LNCAP (cell line): ENCODE data around the gene ADIPOR2.

ENCODE experiments used
- TF ChIP-seq, protein P1 (sequence below): fragments of 450-650 bp; IDR thresholded peaks from 2 replicates; pipeline ENCODE4 v1.5.1; 2017; ENCODE audit warnings: mild to moderate bottlenecking

The ADIPOR2 gene

DNA sequence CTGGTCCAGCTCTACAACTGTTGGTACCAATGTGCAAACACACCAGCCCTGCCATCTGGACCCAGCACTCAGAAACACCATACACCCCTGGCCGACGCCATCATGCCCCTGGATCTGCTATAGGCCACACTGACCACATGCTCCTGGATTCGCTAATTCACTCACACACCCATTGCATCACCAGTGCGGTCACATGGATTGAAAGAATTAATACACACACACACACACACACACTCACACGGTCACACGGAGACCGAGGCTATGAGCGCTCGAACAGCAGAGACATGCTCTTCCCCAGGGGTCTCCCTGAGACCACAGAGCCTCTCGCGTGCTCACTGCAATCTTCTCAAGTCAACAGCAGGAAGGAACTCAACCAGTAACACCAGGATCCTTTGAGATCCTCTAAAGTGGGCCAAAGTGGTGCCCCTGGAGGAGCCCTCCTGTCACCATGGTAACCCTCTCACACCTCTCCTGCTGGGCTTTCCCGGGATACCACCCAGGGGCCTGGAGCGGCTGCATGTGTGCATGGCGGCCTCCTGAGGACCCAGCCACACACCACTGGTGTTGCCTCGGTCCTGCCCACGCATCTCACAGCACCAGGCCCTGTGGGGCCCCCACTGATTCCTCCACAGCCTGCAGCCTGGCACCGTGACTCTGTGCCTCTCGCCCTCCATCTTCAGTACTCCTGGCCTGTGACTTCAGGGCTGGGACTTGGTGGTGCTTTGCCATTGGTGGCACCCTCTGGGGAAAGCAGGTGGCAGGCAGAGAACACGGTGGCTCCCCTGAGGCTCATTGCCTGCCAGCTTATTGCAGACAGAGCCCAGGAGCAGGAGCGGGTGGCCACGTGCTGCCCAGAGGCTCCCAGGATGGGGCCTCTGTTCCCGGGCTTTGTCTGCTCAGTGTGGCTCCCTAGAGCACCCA, 144.6 kb downstream of the ADIPOR2 start:
- TF ChIP-seq, protein P1, sequence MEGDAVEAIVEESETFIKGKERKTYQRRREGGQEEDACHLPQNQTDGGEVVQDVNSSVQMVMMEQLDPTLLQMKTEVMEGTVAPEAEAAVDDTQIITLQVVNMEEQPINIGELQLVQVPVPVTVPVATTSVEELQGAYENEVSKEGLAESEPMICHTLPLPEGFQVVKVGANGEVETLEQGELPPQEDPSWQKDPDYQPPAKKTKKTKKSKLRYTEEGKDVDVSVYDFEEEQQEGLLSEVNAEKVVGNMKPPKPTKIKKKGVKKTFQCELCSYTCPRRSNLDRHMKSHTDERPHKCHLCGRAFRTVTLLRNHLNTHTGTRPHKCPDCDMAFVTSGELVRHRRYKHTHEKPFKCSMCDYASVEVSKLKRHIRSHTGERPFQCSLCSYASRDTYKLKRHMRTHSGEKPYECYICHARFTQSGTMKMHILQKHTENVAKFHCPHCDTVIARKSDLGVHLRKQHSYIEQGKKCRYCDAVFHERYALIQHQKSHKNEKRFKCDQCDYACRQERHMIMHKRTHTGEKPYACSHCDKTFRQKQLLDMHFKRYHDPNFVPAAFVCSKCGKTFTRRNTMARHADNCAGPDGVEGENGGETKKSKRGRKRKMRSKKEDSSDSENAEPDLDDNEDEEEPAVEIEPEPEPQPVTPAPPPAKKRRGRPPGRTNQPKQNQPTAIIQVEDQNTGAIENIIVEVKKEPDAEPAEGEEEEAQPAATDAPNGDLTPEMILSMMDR = no peak

GRCh38 chr12:1836241-1836803, 145.5 kb downstream of the ADIPOR2 start:
- TF ChIP-seq, protein P1 = no peak

DNA sequence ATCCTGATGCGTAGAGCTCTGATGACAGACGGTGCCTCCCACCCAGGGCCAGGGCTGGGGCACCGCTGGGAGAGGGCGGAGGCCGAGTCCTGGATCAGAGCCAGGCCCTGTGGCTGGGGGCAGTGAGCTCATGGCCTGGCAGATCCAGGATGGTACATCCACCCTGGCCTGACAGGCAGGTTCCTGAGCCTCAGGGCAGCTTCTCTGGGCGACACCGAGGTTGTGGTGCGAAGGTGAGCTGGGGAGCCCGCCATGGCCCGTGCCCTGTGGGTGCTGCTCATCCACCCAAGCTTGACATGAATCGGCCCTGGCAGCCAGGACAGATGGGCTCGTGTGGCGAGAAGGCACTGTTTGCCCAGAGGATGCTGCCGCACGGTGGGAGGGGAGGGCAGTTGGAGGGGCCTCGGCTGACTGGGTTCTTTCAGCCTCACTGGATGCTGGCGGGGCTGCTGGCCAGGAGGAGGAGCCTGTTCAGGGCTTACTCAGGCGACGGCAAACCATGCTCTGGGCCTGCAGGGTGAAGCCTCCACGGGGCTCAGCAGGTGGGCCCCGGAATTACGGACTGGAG, 146.1 kb downstream of the ADIPOR2 start:
- TF ChIP-seq, protein P1 = no peak

- TF ChIP-seq, protein P1 = no peak
Observed at GRCh38 chr12:1837541-1838204, 146.8 kb downstream of the ADIPOR2 start.
